Esophagus squamous epithelium (tissue), 5 donors: Measurements from ENCODE around the gene MPIG6B. TPM values are rescaled to one million over a fixed set of nuclear protein-coding genes. Genes with fewer than 3 reads are reported as not detected.

Source experiments
- DNase-seq: peaks from one replicate; lab custom pipeline; 2025; lab: John Stamatoyannopoulos, UW
- H3K27ac ChIP-seq, 4 donors: fragments of 200-600 bp; sonication (generic); one replicate each; pipeline ENCODE4 v1.5.1; 2016 to 2019; ENCODE audit warnings: mild to moderate bottlenecking in 1 of 4
- H3K27me3 ChIP-seq, 4 donors: fragments of 200-600 bp; sonication (generic); 1 replicate in 3 of 4; 2 replicates in 1 of 4; pipeline versions ENCODE4 v1.5.1 to v1.6.0; 2017 to 2021; ENCODE audit warnings: antibody characterized with exemption in 1 of 4
- H3K36me3 ChIP-seq, 3 donors: fragments of 200-600 bp; sonication (generic); one replicate each; pipeline ENCODE4 v1.5.1; 2016 to 2019
- H3K4me1 ChIP-seq, 3 donors: fragments of 200-600 bp; sonication (generic); one replicate each; pipeline ENCODE4 v1.5.1; 2017 to 2019
- H3K4me3 ChIP-seq, 4 donors: fragments of 200-600 bp; sonication (generic); 1 replicate in 3 of 4; 2 replicates in 1 of 4; pipeline ENCODE4 v1.5.1; 2016 to 2019; ENCODE audit warnings: mild to moderate bottlenecking in 2 of 4, moderate library complexity in 1 of 4
- H3K9me3 ChIP-seq, 3 donors: fragments of 200-600 bp; sonication (generic); one replicate each; pipeline ENCODE4 v1.5.1; 2016 to 2019
- POLR2A ChIP-seq, 4 donors: fragments of 450-650 bp; IDR thresholded peaks; one replicate each; pipeline ENCODE4 v1.6.1; 2017; ENCODE audit warnings: antibody characterized with exemption in 4 of 4, mild to moderate bottlenecking in 4 of 4, moderate library complexity in 3 of 4
- WGBS, 2 donors: methylation state at CpG; one replicate each; pipeline ENCODE4 v1.1.5; 2018; 5-methylcytosine and 5-hydroxymethylcytosine counted together
- intact Hi-C: fragments of 100-400 bp; cut with DNase I; formaldehyde crosslinking; loops from one replicate; pipeline ENCODE4 v1.15.0; 2022
- total RNA-seq, 4 donors: library from RNA; depleted of rRNA; stranded (reverse); fragments of >200 nt; gene quantifications; one replicate each; pipeline ENCODE4 v1.1.0, GENCODE V29; 2016
- TF ChIP-seq, protein P1 (sequence below), 6 experiments: fragments of 450-650 bp in 4 of 6; fragments of 200-600 bp in 2 of 6; sonication (generic) in 2 of 6; IDR thresholded peaks; one replicate each; pipeline ENCODE4 v1.5.1; 2016 to 2019; ENCODE audit warnings: antibody characterized with exemption in 6 of 6, mild to moderate bottlenecking in 4 of 6, moderate library complexity in 4 of 6
- donor health status: DM: yes; HTN: yes; CAD: no.

Gene MPIG6B
- total RNA-seq, 4 donors from 2014 or later: 0.12 to 1.4 (median 0.73) TPM

GRCh38 chr6:31715022-31715958 is 7.9 kb upstream of the MPIG6B start, which contains the start of gene LY6G6D:
Gene LY6G6D (plus strand): TSS chr6:31715348. CDS start chr6:31715356, 8 bp downstream.
- H3K27me3 ChIP-seq: no peaks in the 10 kb centered on the region

DNA sequence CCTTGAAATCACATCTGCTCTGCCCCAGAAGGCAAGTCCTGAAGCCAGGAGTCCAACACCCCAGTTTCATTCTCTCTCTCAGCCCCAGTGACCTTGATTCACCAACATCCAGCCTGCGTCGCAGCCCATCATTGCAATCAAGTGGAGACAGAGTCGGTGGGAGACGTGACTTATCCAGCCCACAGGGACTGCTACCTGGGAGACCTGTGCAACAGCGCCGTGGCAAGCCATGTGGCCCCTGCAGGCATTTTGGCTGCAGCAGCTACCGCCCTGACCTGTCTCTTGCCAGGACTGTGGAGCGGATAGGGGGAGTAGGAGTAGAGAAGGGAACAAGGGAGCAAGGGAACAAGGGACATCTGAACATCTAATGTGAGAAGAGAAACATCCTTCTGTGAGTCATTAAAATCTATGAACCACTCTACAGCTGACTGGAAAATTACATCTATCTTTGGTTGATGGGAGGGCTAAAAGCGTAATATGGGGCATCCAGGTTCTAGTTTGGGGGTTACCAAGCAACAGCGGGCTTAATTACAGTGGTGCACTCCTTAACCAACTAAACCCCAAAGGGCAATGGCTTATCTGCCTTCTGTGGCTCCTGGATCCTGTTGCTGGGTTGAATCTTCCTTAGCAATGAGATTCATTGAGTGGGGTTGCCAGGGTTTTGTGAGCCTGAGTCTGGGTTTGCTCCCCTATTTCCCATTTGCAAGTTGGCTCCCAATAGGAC is 5.5 kb upstream of the MPIG6B start:
- no peak for DNase-seq
- Histone ChIP-seq H3K9me3 (no peaks in the 10 kb centered on the region), H3K4me1 (peaks cover 11 to 86% (median 35%) of the 10 kb centered on the region in 3 donors), H3K36me3 (no peaks in the 10 kb centered on the region), H3K27ac (peak overlapping the region; percentile 78 to 94 (median 83)), H3K4me3 (no peak overlapping the region), H3K27me3 (no peaks in the 10 kb centered on the region)
- TF ChIP-seq, protein P1, sequence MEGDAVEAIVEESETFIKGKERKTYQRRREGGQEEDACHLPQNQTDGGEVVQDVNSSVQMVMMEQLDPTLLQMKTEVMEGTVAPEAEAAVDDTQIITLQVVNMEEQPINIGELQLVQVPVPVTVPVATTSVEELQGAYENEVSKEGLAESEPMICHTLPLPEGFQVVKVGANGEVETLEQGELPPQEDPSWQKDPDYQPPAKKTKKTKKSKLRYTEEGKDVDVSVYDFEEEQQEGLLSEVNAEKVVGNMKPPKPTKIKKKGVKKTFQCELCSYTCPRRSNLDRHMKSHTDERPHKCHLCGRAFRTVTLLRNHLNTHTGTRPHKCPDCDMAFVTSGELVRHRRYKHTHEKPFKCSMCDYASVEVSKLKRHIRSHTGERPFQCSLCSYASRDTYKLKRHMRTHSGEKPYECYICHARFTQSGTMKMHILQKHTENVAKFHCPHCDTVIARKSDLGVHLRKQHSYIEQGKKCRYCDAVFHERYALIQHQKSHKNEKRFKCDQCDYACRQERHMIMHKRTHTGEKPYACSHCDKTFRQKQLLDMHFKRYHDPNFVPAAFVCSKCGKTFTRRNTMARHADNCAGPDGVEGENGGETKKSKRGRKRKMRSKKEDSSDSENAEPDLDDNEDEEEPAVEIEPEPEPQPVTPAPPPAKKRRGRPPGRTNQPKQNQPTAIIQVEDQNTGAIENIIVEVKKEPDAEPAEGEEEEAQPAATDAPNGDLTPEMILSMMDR (IDR thresholded peaks at IDR 0.05): peak in 3 of 6 experiments; percentile 6 to 48 (median 29)
- TF ChIP-seq POLR2A (IDR thresholded peaks at IDR 0.05): no peak
- 37 to 40% methylated on average over 6 to 10 of the region's 10 CpGs for WGBS, 2 donors
- intact Hi-C loops: no loop called here

More at GRCh38 chr6:31715022-31715958, 7.9 kb upstream of the MPIG6B start, which contains the start of gene LY6G6D:
- intact Hi-C loops: no loop called here
- WGBS, 2 donors: 74 to 95% methylated on average over 4 of the region's 16 CpGs
- no peaks in the 10 kb centered on the region for H3K36me3 ChIP-seq
- peaks cover 17 to 91% (median 51%) of the 10 kb centered on the region in 3 donors for H3K4me1 ChIP-seq
- peak within 1 kb of the TSS; percentile 9 to 84 (median 63) for H3K27ac ChIP-seq
- no peak within 1 kb of the TSS for H3K4me3 ChIP-seq
- TF ChIP-seq, protein P1 (IDR thresholded peaks at IDR 0.05): no peak
- no peak for TF ChIP-seq POLR2A (IDR thresholded peaks at IDR 0.05)
- no peaks in the 10 kb centered on the region for H3K9me3 ChIP-seq
- no peak for DNase-seq

- Histone ChIP-seq H3K27me3 (no peaks in the 10 kb centered on the region), H3K4me3 (no peak overlapping the region), H3K9me3 (no peaks in the 10 kb centered on the region), H3K4me1 (peaks cover 11 to 80% (median 29%) of the 10 kb centered on the region in 3 donors), H3K36me3 (no peaks in the 10 kb centered on the region), H3K27ac (peak overlapping the region; percentile 78 to 94 (median 83))
- intact Hi-C loops: no loop called here
- WGBS, 2 donors: 33 to 44% methylated on average over 1 of the region's 1 CpG
- TF ChIP-seq POLR2A (IDR thresholded peaks at IDR 0.05): no peak
- TF ChIP-seq, protein P1 (IDR thresholded peaks at IDR 0.05): no peak
- DNase-seq: no peak
Observed at GRCh38 chr6:31718265-31718664, 4.9 kb upstream of the MPIG6B start.

- Histone ChIP-seq H3K27ac (peak overlapping the region; percentile 70 to 94 (median 83)), H3K4me3 (no peak overlapping the region), H3K36me3 (no peaks in the 10 kb centered on the region), H3K9me3 (no peaks in the 10 kb centered on the region), H3K27me3 (no peaks in the 10 kb centered on the region), H3K4me1 (peaks cover 11 to 72% (median 21%) of the 10 kb centered on the region in 3 donors)
- TF ChIP-seq POLR2A (IDR thresholded peaks at IDR 0.05): no peak
- TF ChIP-seq, protein P1 (IDR thresholded peaks at IDR 0.05): no peak
- no peak for DNase-seq
- intact Hi-C loops: no loop called here
- WGBS, 2 donors: 74 to 75% methylated on average over 6 of the region's 6 CpGs
Observed at GRCh38 chr6:31719001-31719400, 4.2 kb upstream of the MPIG6B start.
